Measurements from ENCODE around the gene MGRN1. TPM values are rescaled to one million over a fixed set of nuclear protein-coding genes. Genes with fewer than 3 reads are reported as not detected.

Gene MGRN1
- total and polyA plus RNA-seq, 2 donors (not counting 1 experiment from before 2014, with no cell fraction given) = 5.4 to 26.1 TPM

- TF ChIP-seq EZH2 (IDR thresholded peaks at IDR 0.05; ENCODE audit: low read length, missing control alignments) (no peak), CTCF (conservative IDR thresholded peaks at IDR 0.05 in 1 of 2, IDR thresholded peaks at IDR 0.05 in 1 of 2; ENCODE audit: low read depth in 1 of 2, low read length in 2 of 2) (no peak)
- no peaks in the 10 kb centered on the region for H3K9me3 ChIP-seq (ENCODE audit: control insufficient read depth, insufficient read depth, low read depth, low read length)
- DNase-seq (ENCODE audit: low read depth in 2 of 2) = no peak
- H3K4me1 ChIP-seq (ENCODE audit: control insufficient read depth, extremely low read depth, insufficient read depth, low read length) = no peaks in the 10 kb centered on the region
- no peaks in the 10 kb centered on the region for H3K27me3 ChIP-seq (ENCODE audit: control insufficient read depth, insufficient read depth, low read length)
- H3K9ac ChIP-seq (ENCODE audit: insufficient read depth, low read length) = no peak overlapping the region
- no peak overlapping the region for H3K4me2 ChIP-seq (ENCODE audit: extremely low read depth, insufficient read depth, low read length)
- no peak overlapping the region for H2AFZ ChIP-seq (ENCODE audit: low read length)
- no peak overlapping the region for H3K27ac ChIP-seq (ENCODE audit: insufficient read depth, low read length)
- H4K20me1 ChIP-seq (ENCODE audit: control insufficient read depth, extremely low read depth, insufficient read depth, low read length) = no peaks in the 10 kb centered on the region
- H3K79me2 ChIP-seq (ENCODE audit: control insufficient read depth, insufficient read depth, low read length) = no peaks in the 10 kb centered on the region
- no peak overlapping the region for H3K4me3 ChIP-seq (replicated peaks in 1 of 4; ENCODE audit: control extremely low read depth in 1 of 4, insufficient read depth in 1 of 4, low read depth in 3 of 4, low read length in 4 of 4)
- H3K36me3 ChIP-seq (ENCODE audit: control insufficient read depth, insufficient read depth, low read length) = peaks cover 4% of the 10 kb centered on the region
Observed at GRCh38 chr16:4706871-4707270, 82.2 kb downstream of the MGRN1 start.

- DNase-seq (ENCODE audit: low read depth in 2 of 2) = peak; percentile 36 to 74
- Histone ChIP-seq H3K4me2 (ENCODE audit: extremely low read depth, insufficient read depth, low read length) (no peak overlapping the region), H2AFZ (ENCODE audit: low read length) (no peak overlapping the region), H3K4me1 (ENCODE audit: control insufficient read depth, extremely low read depth, insufficient read depth, low read length) (no peaks in the 10 kb centered on the region), H3K4me3 (replicated peaks in 1 of 4; ENCODE audit: control extremely low read depth in 1 of 4, insufficient read depth in 1 of 4, low read depth in 3 of 4, low read length in 4 of 4) (no peak overlapping the region), H3K36me3 (ENCODE audit: control insufficient read depth, insufficient read depth, low read length) (peaks cover 4% of the 10 kb centered on the region), H4K20me1 (ENCODE audit: control insufficient read depth, extremely low read depth, insufficient read depth, low read length) (no peaks in the 10 kb centered on the region), H3K27ac (ENCODE audit: insufficient read depth, low read length) (peak overlapping the region; percentile 20), H3K9me3 (ENCODE audit: control insufficient read depth, insufficient read depth, low read depth, low read length) (no peaks in the 10 kb centered on the region), H3K27me3 (ENCODE audit: control insufficient read depth, insufficient read depth, low read length) (no peaks in the 10 kb centered on the region), H3K9ac (ENCODE audit: insufficient read depth, low read length) (no peak overlapping the region), H3K79me2 (ENCODE audit: control insufficient read depth, insufficient read depth, low read length) (no peaks in the 10 kb centered on the region)
- TF ChIP-seq EZH2 (IDR thresholded peaks at IDR 0.05; ENCODE audit: low read length, missing control alignments) (no peak), CTCF (conservative IDR thresholded peaks at IDR 0.05 in 1 of 2, IDR thresholded peaks at IDR 0.05 in 1 of 2; ENCODE audit: low read depth in 1 of 2, low read length in 2 of 2) (no peak)
Observed at GRCh38 chr16:4709481-4709880, 84.9 kb downstream of the MGRN1 start.

DNA sequence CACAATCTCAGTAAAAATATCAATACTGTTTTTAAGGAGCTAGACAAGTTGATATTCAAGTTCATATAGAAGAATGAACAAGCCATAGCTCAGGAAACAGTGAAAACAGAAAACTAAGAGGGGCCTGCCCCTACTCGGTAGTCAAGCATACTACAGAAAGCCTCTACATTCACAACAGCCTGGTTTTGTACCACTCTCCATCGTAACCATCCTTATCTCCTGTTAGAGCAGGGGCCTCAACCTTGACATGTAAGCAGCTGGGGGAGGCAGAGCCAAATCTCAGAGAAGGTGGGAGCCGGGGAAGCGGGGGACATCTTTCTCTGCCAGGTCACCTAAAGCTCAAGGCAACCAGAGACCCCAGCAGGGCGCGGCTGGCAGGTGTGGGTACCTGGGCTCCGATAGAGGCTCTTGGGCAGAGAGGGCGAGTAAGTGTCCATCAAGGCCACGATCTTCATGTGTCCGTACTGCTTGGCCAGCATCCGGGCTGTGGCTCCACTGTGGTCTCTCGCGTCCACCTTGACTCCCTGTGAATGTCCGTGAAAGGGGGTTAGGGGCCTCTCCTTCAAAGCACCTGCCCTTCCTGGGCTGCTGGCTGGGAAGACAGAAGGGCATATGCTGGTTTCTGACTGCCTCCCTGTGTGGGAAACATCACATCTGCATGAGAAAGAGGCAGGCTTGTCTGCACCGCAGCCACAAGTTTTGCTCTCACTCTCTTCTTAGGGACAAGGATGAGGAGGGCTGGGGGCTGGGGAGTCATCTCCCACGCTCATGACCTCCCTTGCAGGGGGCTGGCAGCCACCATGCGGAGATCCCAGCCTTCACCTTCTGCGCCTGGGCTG, 89.3 kb downstream of the MGRN1 start:
- Histone ChIP-seq H3K27me3 (ENCODE audit: control insufficient read depth, insufficient read depth, low read length) (no peaks in the 10 kb centered on the region), H4K20me1 (ENCODE audit: control insufficient read depth, extremely low read depth, insufficient read depth, low read length) (no peaks in the 10 kb centered on the region), H3K4me3 (replicated peaks in 1 of 4; ENCODE audit: control extremely low read depth in 1 of 4, insufficient read depth in 1 of 4, low read depth in 3 of 4, low read length in 4 of 4) (no peak overlapping the region), H3K4me1 (ENCODE audit: control insufficient read depth, extremely low read depth, insufficient read depth, low read length) (no peaks in the 10 kb centered on the region), H3K9me3 (ENCODE audit: control insufficient read depth, insufficient read depth, low read depth, low read length) (no peaks in the 10 kb centered on the region), H3K36me3 (ENCODE audit: control insufficient read depth, insufficient read depth, low read length) (peaks cover 4% of the 10 kb centered on the region), H3K4me2 (ENCODE audit: extremely low read depth, insufficient read depth, low read length) (no peak overlapping the region), H3K79me2 (ENCODE audit: control insufficient read depth, insufficient read depth, low read length) (no peaks in the 10 kb centered on the region), H3K9ac (ENCODE audit: insufficient read depth, low read length) (no peak overlapping the region), H3K27ac (ENCODE audit: insufficient read depth, low read length) (no peak overlapping the region), H2AFZ (ENCODE audit: low read length) (no peak overlapping the region)
- DNase-seq (ENCODE audit: low read depth in 2 of 2) = no peak
- TF ChIP-seq EZH2 (IDR thresholded peaks at IDR 0.05; ENCODE audit: low read length, missing control alignments) (no peak), CTCF (conservative IDR thresholded peaks at IDR 0.05 in 1 of 2, IDR thresholded peaks at IDR 0.05 in 1 of 2; ENCODE audit: low read depth in 1 of 2, low read length in 2 of 2) (no peak)

Measured in fibroblast of lung (primary cell).